OCI-LY7 (cell line): ENCODE measurements around the gene MED27.

Experiments used
- EZH2phosphoT487 ChIP-seq: fragments of 200-600 bp; sonication (generic); IDR thresholded peaks from 2 replicates; pipeline ENCODE4 v1.6.1; 2018; ENCODE audit warnings: low read depth, borderline replicate concordance, mild to moderate bottlenecking, mixed run types, antibody characterized with exemption, low read length, moderate library complexity, mixed read lengths
- TF ChIP-seq, protein P1 (sequence below): fragments of 200-600 bp; sonication (generic); conservative IDR thresholded peaks from 2 replicates; pipeline ENCODE4 v1.5.1; 2014; ENCODE audit warnings: mild to moderate bottlenecking, antibody characterized with exemption, low read length, moderate library complexity, mixed read lengths

DNA sequence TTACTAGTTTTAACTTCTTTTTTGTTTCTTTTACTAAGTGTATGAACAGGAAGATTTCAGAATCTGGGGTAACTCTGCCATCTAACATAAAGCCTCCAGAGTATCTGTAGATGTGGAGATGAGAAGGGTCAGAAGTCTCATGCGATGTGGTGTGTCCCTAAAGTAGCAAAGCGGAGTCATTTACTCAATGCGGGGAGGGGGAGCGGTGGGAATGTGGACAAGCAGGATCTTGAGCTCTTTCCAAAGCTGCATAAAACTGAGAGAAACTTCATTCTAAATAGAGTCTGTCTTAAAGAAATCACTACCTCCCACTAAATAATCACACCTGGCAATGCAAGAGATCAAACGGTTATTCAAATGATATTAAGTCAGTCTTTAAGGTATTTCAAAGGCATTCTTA, 92.4 kb downstream of the MED27 start:
- TF ChIP-seq, protein P1, sequence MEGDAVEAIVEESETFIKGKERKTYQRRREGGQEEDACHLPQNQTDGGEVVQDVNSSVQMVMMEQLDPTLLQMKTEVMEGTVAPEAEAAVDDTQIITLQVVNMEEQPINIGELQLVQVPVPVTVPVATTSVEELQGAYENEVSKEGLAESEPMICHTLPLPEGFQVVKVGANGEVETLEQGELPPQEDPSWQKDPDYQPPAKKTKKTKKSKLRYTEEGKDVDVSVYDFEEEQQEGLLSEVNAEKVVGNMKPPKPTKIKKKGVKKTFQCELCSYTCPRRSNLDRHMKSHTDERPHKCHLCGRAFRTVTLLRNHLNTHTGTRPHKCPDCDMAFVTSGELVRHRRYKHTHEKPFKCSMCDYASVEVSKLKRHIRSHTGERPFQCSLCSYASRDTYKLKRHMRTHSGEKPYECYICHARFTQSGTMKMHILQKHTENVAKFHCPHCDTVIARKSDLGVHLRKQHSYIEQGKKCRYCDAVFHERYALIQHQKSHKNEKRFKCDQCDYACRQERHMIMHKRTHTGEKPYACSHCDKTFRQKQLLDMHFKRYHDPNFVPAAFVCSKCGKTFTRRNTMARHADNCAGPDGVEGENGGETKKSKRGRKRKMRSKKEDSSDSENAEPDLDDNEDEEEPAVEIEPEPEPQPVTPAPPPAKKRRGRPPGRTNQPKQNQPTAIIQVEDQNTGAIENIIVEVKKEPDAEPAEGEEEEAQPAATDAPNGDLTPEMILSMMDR, result no peak
- TF ChIP-seq EZH2phosphoT487, result no peak
